Epithelial cell of proximal tubule (primary cell): ENCODE results near the gene MAP3K20. TPM values are rescaled to one million over a fixed set of nuclear protein-coding genes. Genes with fewer than 3 reads are reported as not detected.

Experiments used
- DNase-seq: peaks from one replicate; pipeline ENCODE4 v3.0.0-alpha.2; 2011; ENCODE audit warnings: low read depth
- H3K4me3 ChIP-seq: 2 replicates; pipeline ENCODE4 v1.5.1; 2011; ENCODE audit warnings: low read depth, mild to moderate bottlenecking, low read length
- CTCF ChIP-seq: conservative IDR thresholded peaks from 2 replicates; pipeline ENCODE4 v1.5.1; 2012; ENCODE audit warnings: low read depth, mild to moderate bottlenecking, low read length
- total RNA-seq: library from RNA; depleted of rRNA; stranded (reverse); fragments of >200 nt; gene quantifications from 2 replicates; pipeline ENCODE4 v1.2.3, GENCODE V29; 2015

The MAP3K20 gene
- total RNA-seq, 1 donor from 2014 or later = 19.4 TPM

GRCh38 chr2:173151671-173152401 lies 76.2 kb downstream of the MAP3K20 start:
- no peak for TF ChIP-seq CTCF
- no peak for DNase-seq
- no peak overlapping the region for H3K4me3 ChIP-seq

- no peak overlapping the region for H3K4me3 ChIP-seq
- DNase-seq = no peak
- TF ChIP-seq CTCF = no peak
Observed at GRCh38 chr2:173153301-173153885, 77.7 kb downstream of the MAP3K20 start.

DNA sequence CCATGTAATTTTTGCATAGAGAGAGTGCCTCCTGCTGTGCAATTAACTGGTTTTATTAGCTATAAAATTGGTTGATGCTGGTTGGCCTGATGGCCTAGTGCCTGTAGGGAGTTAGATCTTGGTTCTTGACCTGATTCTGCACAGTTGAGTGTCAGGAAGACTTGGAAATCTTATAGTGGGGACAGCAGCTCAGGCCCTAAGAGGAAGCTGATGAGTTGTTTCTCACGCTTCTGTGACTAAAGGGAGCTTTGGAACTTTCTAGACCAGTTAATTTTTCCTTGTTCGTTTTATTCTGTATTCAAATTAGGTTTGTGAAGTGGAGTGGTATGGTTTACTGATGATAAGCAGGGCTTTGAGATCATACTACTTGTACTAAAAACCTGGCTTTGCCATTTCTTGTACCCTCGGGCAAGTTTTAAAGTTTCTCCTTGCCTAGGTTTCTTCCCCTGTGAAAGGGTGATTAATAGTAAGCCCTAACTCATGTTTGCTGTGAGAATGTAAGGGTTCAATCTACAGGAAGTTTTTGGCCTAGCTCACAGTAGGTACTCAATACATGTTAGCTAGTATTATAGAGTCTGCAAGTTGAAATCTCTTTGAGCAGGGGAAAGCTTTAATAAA lies 82.1 kb downstream of the MAP3K20 start:
- no peak for DNase-seq
- H3K4me3 ChIP-seq = no peak overlapping the region
- TF ChIP-seq CTCF = no peak

GRCh38 chr2:173159791-173160463 lies 84.3 kb downstream of the MAP3K20 start:
- H3K4me3 ChIP-seq = no peak overlapping the region
- TF ChIP-seq CTCF = no peak
- peak; percentile 96 for DNase-seq

GRCh38 chr2:173160618-173161017 lies 85.0 kb downstream of the MAP3K20 start:
- DNase-seq = no peak
- TF ChIP-seq CTCF = no peak
- no peak overlapping the region for H3K4me3 ChIP-seq

GRCh38 chr2:173161040-173161439 lies 85.4 kb downstream of the MAP3K20 start:
- no peak overlapping the region for H3K4me3 ChIP-seq
- DNase-seq = no peak
- TF ChIP-seq CTCF = no peak
